Activated naive CD8-positive, alpha-beta T cell (primary cell): ENCODE data around the gene OR4A5.
"Not testable (repeated sequence)": the region's sequence is repeated elsewhere in the genome, so short reads cannot be mapped to it uniquely, and the experiment has no call there.

ENCODE experiments used
- H3K27ac Mint-ChIP-seq: one replicate; pipeline ENCODE4 v1.8.0; 2021; ENCODE audit warnings: mixed read lengths
- H3K27me3 Mint-ChIP-seq: one replicate; pipeline ENCODE4 v1.8.0; 2021; ENCODE audit warnings: mixed read lengths
- H3K36me3 Mint-ChIP-seq: one replicate; pipeline ENCODE4 v1.8.0; 2021; ENCODE audit warnings: mixed read lengths
- H3K4me1 Mint-ChIP-seq: one replicate; pipeline ENCODE4 v1.8.0; 2021; ENCODE audit warnings: low read depth, mixed read lengths
- H3K4me3 Mint-ChIP-seq: one replicate; pipeline ENCODE4 v1.8.0; 2021; ENCODE audit warnings: mild to moderate bottlenecking, mixed read lengths
- H3K9me3 Mint-ChIP-seq: one replicate; pipeline ENCODE4 v1.8.0; 2021; ENCODE audit warnings: low read depth, mixed read lengths

Gene OR4A5

GRCh38 chr11:54706532-54706931, at the start of gene OR4A5:
OR4A5 (plus strand) TSS chr11:54706832; CDS start chr11:54706885, 53 bp downstream.
- H3K9me3 Mint-ChIP-seq = peaks cover 21% of the 10 kb centered on the region
- not testable (repeated sequence) for H3K4me1 Mint-ChIP-seq, H3K36me3 Mint-ChIP-seq, H3K27me3 Mint-ChIP-seq, H3K27ac Mint-ChIP-seq, H3K4me3 Mint-ChIP-seq

GRCh38 chr11:54720094-54720493, 13.5 kb downstream of the OR4A5 start:
- not testable (repeated sequence) for H3K27ac Mint-ChIP-seq, H3K4me3 Mint-ChIP-seq, H3K4me1 Mint-ChIP-seq, H3K36me3 Mint-ChIP-seq, H3K27me3 Mint-ChIP-seq
- H3K9me3 Mint-ChIP-seq = peaks cover 14% of the 10 kb centered on the region
